ENCODE results near the gene SPACA7. TPM values are rescaled to one million over a fixed set of nuclear protein-coding genes. Genes with fewer than 3 reads are reported as not detected.

The SPACA7 gene
- total RNA-seq, 1 donor from 2014 or later: not detected

DNA sequence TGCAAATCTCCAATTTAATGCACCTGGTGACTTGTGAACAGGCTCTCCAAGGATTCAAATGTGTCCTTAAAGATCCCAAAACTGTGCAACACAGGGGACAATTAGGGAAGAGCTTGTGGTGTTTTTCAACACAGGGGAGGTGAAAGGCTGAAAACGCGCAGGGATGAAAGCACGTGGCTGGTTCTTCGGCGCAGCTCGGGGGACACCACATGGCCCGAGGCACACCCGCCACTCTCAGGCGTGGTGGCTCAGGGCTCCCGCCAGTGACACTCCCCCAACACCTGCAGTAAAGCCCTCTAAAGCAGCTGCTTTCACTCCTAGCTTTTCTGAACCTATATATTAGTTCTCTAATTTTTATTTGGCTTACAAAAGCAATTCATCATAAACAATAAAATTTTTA, 91.9 kb downstream of the SPACA7 start:
- H3K4me1 Mint-ChIP-seq (ENCODE audit: unreplicated experiment): no peaks in the 10 kb centered on the region
- no peaks in the 10 kb centered on the region for H3K36me3 Mint-ChIP-seq
- no peak for TF ChIP-seq CTCF (conservative IDR thresholded peaks at IDR 0.05)
- H3K27me3 Mint-ChIP-seq: no peaks in the 10 kb centered on the region
- H3K9me3 Mint-ChIP-seq: no peaks in the 10 kb centered on the region
- H3K27ac Mint-ChIP-seq: no peak overlapping the region
- no peak for DNase-seq (ENCODE audit: extremely low spot score, unreplicated experiment)
- H3K4me3 Mint-ChIP-seq: no peak overlapping the region

GRCh38 chr13:112469071-112469745, 93.1 kb downstream of the SPACA7 start:
- DNase-seq (ENCODE audit: extremely low spot score, unreplicated experiment): no peak
- no peak overlapping the region for H3K4me3 Mint-ChIP-seq
- no peaks in the 10 kb centered on the region for H3K4me1 Mint-ChIP-seq (ENCODE audit: unreplicated experiment)
- no peaks in the 10 kb centered on the region for H3K9me3 Mint-ChIP-seq
- no peak overlapping the region for H3K27ac Mint-ChIP-seq
- H3K36me3 Mint-ChIP-seq: no peaks in the 10 kb centered on the region
- H3K27me3 Mint-ChIP-seq: no peaks in the 10 kb centered on the region
- TF ChIP-seq CTCF (conservative IDR thresholded peaks at IDR 0.05): no peak

GRCh38 chr13:112473818-112474217, 97.7 kb downstream of the SPACA7 start:
- no peaks in the 10 kb centered on the region for H3K27me3 Mint-ChIP-seq
- H3K4me1 Mint-ChIP-seq (ENCODE audit: unreplicated experiment): no peaks in the 10 kb centered on the region
- H3K4me3 Mint-ChIP-seq: no peak overlapping the region
- no peak for TF ChIP-seq CTCF (conservative IDR thresholded peaks at IDR 0.05)
- no peaks in the 10 kb centered on the region for H3K9me3 Mint-ChIP-seq
- H3K27ac Mint-ChIP-seq: no peak overlapping the region
- no peaks in the 10 kb centered on the region for H3K36me3 Mint-ChIP-seq
- no peak for DNase-seq (ENCODE audit: extremely low spot score, unreplicated experiment)

GRCh38 chr13:112474869-112475268, 98.7 kb downstream of the SPACA7 start:
- no peaks in the 10 kb centered on the region for H3K27me3 Mint-ChIP-seq
- no peak overlapping the region for H3K4me3 Mint-ChIP-seq
- no peak for TF ChIP-seq CTCF (conservative IDR thresholded peaks at IDR 0.05)
- no peak for DNase-seq (ENCODE audit: extremely low spot score, unreplicated experiment)
- no peak overlapping the region for H3K27ac Mint-ChIP-seq
- no peaks in the 10 kb centered on the region for H3K4me1 Mint-ChIP-seq (ENCODE audit: unreplicated experiment)
- no peaks in the 10 kb centered on the region for H3K9me3 Mint-ChIP-seq
- no peaks in the 10 kb centered on the region for H3K36me3 Mint-ChIP-seq

GRCh38 chr13:112475889-112476288, 99.7 kb downstream of the SPACA7 start:
- no peaks in the 10 kb centered on the region for H3K4me1 Mint-ChIP-seq (ENCODE audit: unreplicated experiment)
- H3K9me3 Mint-ChIP-seq: no peaks in the 10 kb centered on the region
- no peaks in the 10 kb centered on the region for H3K27me3 Mint-ChIP-seq
- H3K36me3 Mint-ChIP-seq: no peaks in the 10 kb centered on the region
- TF ChIP-seq CTCF (conservative IDR thresholded peaks at IDR 0.05): no peak
- H3K27ac Mint-ChIP-seq: no peak overlapping the region
- H3K4me3 Mint-ChIP-seq: no peak overlapping the region
- no peak for DNase-seq (ENCODE audit: extremely low spot score, unreplicated experiment)
